Ovary (tissue), 9 donors: ENCODE data around the gene MYOZ3. TPM values are rescaled to one million over a fixed set of nuclear protein-coding genes. Genes with fewer than 3 reads are reported as not detected.
A peak's percentile ranks its signal among the peaks of the same experiment; 100 is the strongest.

Source experiments
- DNase-seq, 5 donors: peaks; one replicate each; pipeline ENCODE4 v3.0.0-alpha.2; 2019 to 2020
- H3K27ac ChIP-seq, 2 donors: fragments of 200-600 bp; one replicate each; pipeline versions ENCODE4 v1.5.1 to v1.8.0; 2019 to 2022
- H3K27me3 ChIP-seq: fragments of 200-600 bp; one replicate; pipeline ENCODE4 v1.8.0; 2022
- H3K36me3 ChIP-seq: fragments of 200-600 bp; sonication (generic); one replicate; pipeline ENCODE4 v1.5.1; 2019
- H3K4me1 ChIP-seq: one replicate; pipeline ENCODE4 v1.8.1; 2013; ENCODE audit warnings: mild to moderate bottlenecking, moderate library complexity; ENCODE audit not compliant: insufficient read depth
- H3K4me3 ChIP-seq: fragments of 200-600 bp; sonication (generic); one replicate; pipeline ENCODE4 v1.5.1; 2017
- H3K9me3 ChIP-seq, 2 donors: fragments of 200-600 bp in 1 of 2; sonication (generic) in 1 of 2; one replicate each; pipeline versions ENCODE4 v1.5.1 to v1.8.1; 2013 to 2019; ENCODE audit warnings: mild to moderate bottlenecking in 1 of 2, moderate library complexity in 1 of 2
- EP300 ChIP-seq: sonication (generic); formaldehyde crosslinking; IDR thresholded peaks from one replicate; pipeline ENCODE4 v1.6.1; 2017; ENCODE audit warnings: antibody characterized with exemption
- POLR2A ChIP-seq: fragments of 450-650 bp; IDR thresholded peaks from one replicate; pipeline ENCODE4 v1.6.1; 2017; ENCODE audit warnings: antibody characterized with exemption, mild to moderate bottlenecking, moderate library complexity
- WGBS, 3 donors: extraction: QIAGEN DNeasy Blood & Tissue Kit in 1 of 3; methylation state at CpG; one replicate each; pipeline versions ENCODE4 v1.1.5 to v1.1.7; 2013 to 2017; 5-methylcytosine and 5-hydroxymethylcytosine counted together
- intact Hi-C, 4 donors: fragments of 100-400 bp; cut with DNase I; formaldehyde crosslinking; loops; one replicate each; pipeline versions ENCODE4 v1.11.0 to v1.15.1; 2022 to 2023
- polyA plus RNA-seq, 2 donors: library from polyadenylated mRNA; stranded (reverse); fragments of 200-250 nt in 1 of 2; fragments of 350-450 nt in 1 of 2; fragmentation: Illumina TruSeq in 1 of 2; extraction: RNeasy Lipid Tissue Mini Kit (QIAGEN cat#74804) in 1 of 2; gene quantifications; one replicate each; pipeline ENCODE4 v1.2.3, GENCODE V29; 2013 to 2014
- total RNA-seq, 7 donors: library from RNA; depleted of rRNA in 2 of 7; stranded (reverse); fragments of >200 nt in 2 of 7; fragmentation: NEBNext Ultra II Directional in 3 of 7; extraction: Animal tissue kit (Norgen Biotek cat#: 25700) in 3 of 7; gene quantifications; one replicate each; pipeline versions ENCODE4 v1.1.0 to v1.2.4, GENCODE V29; 2016 to 2023
- TF ChIP-seq, protein P1 (sequence below), 3 donors: fragments of 450-650 bp in 2 of 3; fragments of 200-600 bp in 1 of 3; IDR thresholded peaks; one replicate each; pipeline versions ENCODE4 v1.5.1 to v1.8.0; 2016 to 2022; ENCODE audit warnings: antibody characterized with exemption in 3 of 3, mild to moderate bottlenecking in 1 of 3
- donor health status: DM: no; HTN: no; CAD: no; lungs with moderate emphysema.
- donor health status: DM: no; HTN: no; CAD: no.
- donor health status: Bipolar disorder and iron deficiency.
- donor health status: DM: yes; HTN: yes; CAD: no.
- donor health status: DM: no; HTN: no; CAD: no.
- donor health status: DM: yes; HTN: yes; CAD: no.

MYOZ3 gene
- total and polyA plus RNA-seq, 9 donors: 0.36 to 2.7 (median 1.6) TPM

DNA sequence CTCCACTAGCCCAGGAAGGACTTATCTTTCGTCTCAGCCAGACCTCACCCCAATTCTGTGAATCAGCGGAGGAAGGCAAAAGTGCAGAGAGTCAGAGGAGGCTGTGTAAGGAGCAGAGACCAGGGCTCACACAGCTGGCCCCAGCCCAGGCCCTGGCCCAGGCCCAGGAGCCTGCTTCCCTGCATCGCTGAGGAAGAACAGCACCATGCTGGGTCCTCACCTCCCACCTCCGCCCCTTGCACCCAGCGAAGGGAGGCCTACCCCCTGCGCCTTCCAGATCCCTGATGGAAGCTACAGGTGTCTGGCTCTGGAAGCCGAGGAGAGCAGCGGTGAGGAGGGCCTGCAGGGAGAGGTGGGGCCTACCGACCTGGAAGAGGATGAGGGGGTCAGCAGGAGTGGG lies 42.9 kb upstream of the MYOZ3 start:
- WGBS, 3 donors: 42 to 49% (median 46%) methylated on average over 9 of the region's 9 CpGs
- Histone ChIP-seq H3K4me1 (peaks cover 46% of the 10 kb centered on the region), H3K4me3 (no peak overlapping the region), H3K36me3 (no peaks in the 10 kb centered on the region), H3K27ac (peak overlapping the region in 1 of 2 donors; percentile 64), H3K9me3 (no peaks in the 10 kb centered on the region), H3K27me3 (no peaks in the 10 kb centered on the region)
- intact Hi-C loops: no loop called here
- TF ChIP-seq EP300 (no peak), POLR2A (no peak)
- DNase-seq: peak; percentile 51 to 82 (median 71)

DNA sequence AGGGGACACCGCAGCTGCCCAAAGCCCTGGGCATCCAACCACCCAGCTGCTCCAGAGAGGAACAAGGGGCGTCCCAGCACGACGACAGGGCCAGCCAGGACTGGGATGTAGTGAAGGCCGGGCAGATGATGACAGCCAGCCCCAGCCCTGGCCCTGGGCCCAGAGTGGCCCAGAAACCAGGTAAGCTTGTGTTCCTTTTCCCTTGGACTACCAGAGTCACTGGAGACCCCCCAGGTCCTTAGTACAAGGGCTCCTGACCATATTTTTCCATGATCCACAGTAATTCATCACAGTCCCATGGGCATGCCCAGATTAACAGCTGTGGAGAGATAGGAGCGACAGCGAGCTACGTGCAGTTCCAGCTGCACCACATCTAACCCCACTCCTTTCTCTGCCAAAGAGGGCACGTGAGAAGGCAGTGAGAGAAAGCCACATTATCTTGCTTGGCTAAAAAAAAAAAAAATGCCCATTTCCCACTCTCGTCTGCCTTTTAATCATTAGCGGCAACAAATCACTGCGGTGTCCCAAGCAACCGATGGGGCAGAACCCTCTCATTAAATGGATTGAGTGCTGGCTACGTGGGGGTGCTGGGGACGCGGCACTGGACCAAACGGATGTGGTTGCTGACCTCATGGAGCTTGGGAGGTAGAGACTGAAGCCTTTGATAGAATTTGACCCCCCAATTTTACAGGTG lies 42.3 kb upstream of the MYOZ3 start:
- no peak overlapping the region for H3K4me3 ChIP-seq
- H3K4me1 ChIP-seq: peaks cover 48% of the 10 kb centered on the region
- no peaks in the 10 kb centered on the region for H3K36me3 ChIP-seq
- H3K27me3 ChIP-seq: no peaks in the 10 kb centered on the region
- H3K27ac ChIP-seq: peak overlapping the region in 1 of 2 donors; percentile 64
- DNase-seq: peak in 4 of 5 donors; percentile 48 to 66 (median 61)
- no peaks in the 10 kb centered on the region for H3K9me3 ChIP-seq
- WGBS, 3 donors: 26 to 38% (median 33%) methylated on average over 17 of the region's 17 CpGs
- no peak for TF ChIP-seq EP300
- TF ChIP-seq, protein P1, sequence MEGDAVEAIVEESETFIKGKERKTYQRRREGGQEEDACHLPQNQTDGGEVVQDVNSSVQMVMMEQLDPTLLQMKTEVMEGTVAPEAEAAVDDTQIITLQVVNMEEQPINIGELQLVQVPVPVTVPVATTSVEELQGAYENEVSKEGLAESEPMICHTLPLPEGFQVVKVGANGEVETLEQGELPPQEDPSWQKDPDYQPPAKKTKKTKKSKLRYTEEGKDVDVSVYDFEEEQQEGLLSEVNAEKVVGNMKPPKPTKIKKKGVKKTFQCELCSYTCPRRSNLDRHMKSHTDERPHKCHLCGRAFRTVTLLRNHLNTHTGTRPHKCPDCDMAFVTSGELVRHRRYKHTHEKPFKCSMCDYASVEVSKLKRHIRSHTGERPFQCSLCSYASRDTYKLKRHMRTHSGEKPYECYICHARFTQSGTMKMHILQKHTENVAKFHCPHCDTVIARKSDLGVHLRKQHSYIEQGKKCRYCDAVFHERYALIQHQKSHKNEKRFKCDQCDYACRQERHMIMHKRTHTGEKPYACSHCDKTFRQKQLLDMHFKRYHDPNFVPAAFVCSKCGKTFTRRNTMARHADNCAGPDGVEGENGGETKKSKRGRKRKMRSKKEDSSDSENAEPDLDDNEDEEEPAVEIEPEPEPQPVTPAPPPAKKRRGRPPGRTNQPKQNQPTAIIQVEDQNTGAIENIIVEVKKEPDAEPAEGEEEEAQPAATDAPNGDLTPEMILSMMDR (IDR thresholded peaks at IDR 0.05): no peak
- intact Hi-C loops: no loop called here

DNA sequence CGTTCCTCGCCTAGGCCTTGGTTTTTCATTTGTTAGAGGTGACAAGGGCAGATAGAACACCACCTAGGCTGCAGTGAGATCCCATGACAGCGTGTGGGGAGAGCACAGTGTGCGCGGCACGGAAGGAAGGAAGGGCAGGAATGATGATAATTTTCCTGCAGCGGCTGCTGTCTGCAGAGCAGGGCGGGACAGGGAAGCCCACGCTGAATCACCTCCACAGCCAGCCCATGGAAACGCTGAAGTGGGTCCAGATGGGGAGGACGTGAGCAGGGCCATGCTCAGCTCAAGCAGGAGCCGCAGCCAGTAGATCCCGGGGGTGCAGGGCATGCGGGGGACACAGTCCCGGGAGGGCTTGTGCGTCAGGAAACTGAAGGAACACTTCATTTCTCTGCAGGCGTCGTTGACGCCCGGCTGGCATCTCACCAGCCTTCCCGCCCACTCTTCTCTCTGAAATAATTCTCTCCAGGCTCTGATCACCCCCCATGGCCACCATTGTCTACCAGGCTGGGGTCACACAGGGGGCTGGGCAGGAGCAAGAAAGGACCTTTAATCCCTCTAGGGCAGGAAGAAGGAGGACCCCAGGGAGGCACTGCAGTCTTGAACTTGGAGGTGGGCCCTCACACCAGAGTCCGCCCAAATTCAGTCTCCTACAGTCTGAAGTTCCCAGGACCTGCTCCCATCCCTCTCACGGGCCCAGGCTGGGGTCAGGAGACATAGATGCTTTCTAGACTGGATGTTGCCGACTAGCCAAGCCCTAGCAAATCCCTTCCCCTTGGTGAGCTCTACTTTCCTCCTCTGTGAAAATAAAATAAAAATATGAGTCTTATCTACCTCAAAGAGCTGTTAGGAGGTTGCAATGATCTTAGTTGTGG lies 41.5 kb upstream of the MYOZ3 start:
- H3K36me3 ChIP-seq: no peaks in the 10 kb centered on the region
- H3K4me1 ChIP-seq: peaks cover 46% of the 10 kb centered on the region
- no peak overlapping the region for H3K4me3 ChIP-seq
- H3K27me3 ChIP-seq: no peaks in the 10 kb centered on the region
- TF ChIP-seq EP300 (no peak), POLR2A (no peak)
- TF ChIP-seq, protein P1 (IDR thresholded peaks at IDR 0.05): no peak
- no peaks in the 10 kb centered on the region for H3K9me3 ChIP-seq
- peak overlapping the region in 1 of 2 donors; percentile 64 for H3K27ac ChIP-seq
- peak; percentile 58 to 68 (median 64) for DNase-seq
- intact Hi-C loops: no loop called here
- 31 to 35% (median 32%) methylated on average over 24 of the region's 24 CpGs for WGBS, 3 donors

DNA sequence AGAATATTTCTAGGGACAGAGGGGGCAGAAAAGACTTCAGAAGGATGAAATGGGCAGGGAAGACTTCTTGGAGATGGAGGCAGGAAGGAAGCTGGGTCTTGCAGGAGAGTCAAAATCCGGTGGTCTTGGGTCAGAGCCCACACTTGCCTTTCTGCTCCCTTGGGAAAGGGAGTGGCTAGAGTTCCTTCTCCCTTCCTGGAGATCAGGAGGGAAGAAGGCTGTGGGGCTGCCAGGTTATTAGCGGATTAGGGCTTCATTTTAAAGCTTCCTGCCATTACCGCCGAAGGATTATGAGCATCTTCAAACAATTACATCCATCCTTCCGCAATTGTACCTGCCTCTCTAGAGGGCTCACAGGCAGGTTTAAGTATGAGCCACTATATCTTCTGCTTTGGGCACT lies 39.8 kb upstream of the MYOZ3 start:
- Histone ChIP-seq H3K4me1 (peaks cover 41% of the 10 kb centered on the region), H3K4me3 (no peak overlapping the region), H3K27ac (no peak overlapping the region), H3K9me3 (no peaks in the 10 kb centered on the region), H3K36me3 (no peaks in the 10 kb centered on the region), H3K27me3 (no peaks in the 10 kb centered on the region)
- DNase-seq: no peak
- 70 to 85% (median 80%) methylated on average over 5 of the region's 5 CpGs for WGBS, 3 donors
- intact Hi-C loops: no loop called here
- TF ChIP-seq POLR2A (no peak), EP300 (no peak)
- TF ChIP-seq, protein P1 (IDR thresholded peaks at IDR 0.05): no peak
